ENCODE data around the gene KITLG. TPM values are rescaled to one million over a fixed set of nuclear protein-coding genes. Genes with fewer than 3 reads are reported as not detected.

The KITLG gene
- total and polyA plus RNA-seq, 2 of the 8 experiments (the other 6 are each of a cell fraction or from before 2014, with no cell fraction given) = 1.3 to 7.8 TPM

DNA sequence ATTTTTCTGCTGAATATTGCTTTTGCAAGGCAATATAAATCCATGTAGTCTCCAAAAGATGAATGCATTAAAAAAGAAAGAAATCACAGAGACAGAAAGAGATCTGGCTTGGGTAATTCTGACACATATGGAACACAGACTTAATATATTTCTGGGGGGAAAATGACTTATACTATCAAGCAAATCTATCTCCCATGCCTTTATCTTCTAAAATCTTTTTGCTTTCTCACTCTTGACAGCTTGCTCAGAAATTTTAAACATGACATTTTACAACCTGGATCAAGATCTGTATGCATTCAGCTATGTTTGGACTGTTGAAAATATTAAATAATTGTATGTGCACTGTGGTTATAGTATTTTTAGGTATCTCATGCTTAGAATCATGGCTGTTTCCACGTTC is 73.0 kb downstream of the KITLG start (continued):
- no peak for TF ChIP-seq TEAD4 (IDR thresholded peaks at IDR 0.05; ENCODE audit: low read depth, low read length)
- TF ChIP-seq NANOG (IDR thresholded peaks at IDR 0.05; ENCODE audit: insufficient read depth, low read depth, low read length, poor library complexity, severe bottlenecking) = no peak
